Liver (tissue), 3 donors: ENCODE results near the gene LRRC37A2.
"Not testable (repeated sequence)": the region's sequence is repeated elsewhere in the genome, so short reads cannot be mapped to it uniquely, and the experiment has no call there.

Experiments
- ATF3 ChIP-seq: IDR thresholded peaks from 2 replicates; pipeline ENCODE4 v1.6.1; 2016; ENCODE audit warnings: antibody characterized with exemption
- CTCF ChIP-seq: fragments of 150-350 bp; IDR thresholded peaks from 2 replicates; pipeline ENCODE4 v1.5.1; 2017; ENCODE audit warnings: improper control_type of control experiment, low read depth, low read length; ENCODE audit not compliant: missing input control
- EGR1 ChIP-seq, 2 donors: IDR thresholded peaks; 2 replicates each; pipeline ENCODE4 v1.6.1; 2016 to 2018; ENCODE audit warnings: antibody characterized with exemption in 2 of 2, low read depth in 2 of 2
- FOXA2 ChIP-seq: IDR thresholded peaks from 2 replicates; pipeline ENCODE4 v1.6.1; 2016; ENCODE audit warnings: antibody characterized with exemption
- HNF4G ChIP-seq: IDR thresholded peaks from 2 replicates; pipeline ENCODE4 v1.6.1; 2016; ENCODE audit warnings: antibody characterized with exemption
- JUND ChIP-seq, 2 donors: IDR thresholded peaks; 2 replicates each; pipeline ENCODE4 v1.6.1; 2016; ENCODE audit warnings: antibody characterized with exemption in 2 of 2
- MAX ChIP-seq: IDR thresholded peaks from 2 replicates; pipeline ENCODE4 v1.6.1; 2016; ENCODE audit warnings: antibody characterized with exemption
- RAD21 ChIP-seq, 2 donors: IDR thresholded peaks; 2 replicates each; pipeline ENCODE4 v1.6.1; 2016; ENCODE audit warnings: antibody characterized with exemption in 2 of 2, mild to moderate bottlenecking in 2 of 2
- REST ChIP-seq: IDR thresholded peaks from 2 replicates; pipeline ENCODE4 v1.6.1; 2016; ENCODE audit warnings: antibody characterized with exemption, mild to moderate bottlenecking
- RXRA ChIP-seq, 2 donors: IDR thresholded peaks; 2 replicates each; pipeline ENCODE4 v1.6.1; 2017 to 2018; ENCODE audit warnings: antibody characterized with exemption in 2 of 2, mild to moderate bottlenecking in 1 of 2
- SP1 ChIP-seq: IDR thresholded peaks from 2 replicates; pipeline ENCODE4 v1.6.1; 2018; ENCODE audit warnings: antibody characterized with exemption, mild to moderate bottlenecking
- TAF1 ChIP-seq: conservative IDR thresholded peaks from 2 replicates; pipeline ENCODE4 v1.6.1; 2016; ENCODE audit warnings: antibody characterized with exemption, mild to moderate bottlenecking
- YY1 ChIP-seq: IDR thresholded peaks from 2 replicates; pipeline ENCODE4 v1.6.1; 2016; ENCODE audit warnings: antibody characterized with exemption, mild to moderate bottlenecking
- donor health status: healthy.
- donor health status: healthy.

GRCh38 chr17:46603125-46603524, 90.9 kb downstream of the LRRC37A2 start:
- not testable (repeated sequence) for TF ChIP-seq JUND (IDR thresholded peaks at IDR 0.05); CTCF; REST; ATF3; HNF4G; MAX; SP1; RAD21 (IDR thresholded peaks at IDR 0.05); YY1; EGR1 (IDR thresholded peaks at IDR 0.05; ENCODE audit: low read depth in 2 of 2); TAF1; RXRA (IDR thresholded peaks at IDR 0.05); FOXA2
